Ammon's horn (tissue), 1 donor: ENCODE data around the gene LAIR2.

Source experiments
- DNase-seq: peaks from one replicate; pipeline ENCODE4 v3.0.0-alpha.2; 2016; ENCODE audit warnings: low spot score

The LAIR2 gene, protein sequence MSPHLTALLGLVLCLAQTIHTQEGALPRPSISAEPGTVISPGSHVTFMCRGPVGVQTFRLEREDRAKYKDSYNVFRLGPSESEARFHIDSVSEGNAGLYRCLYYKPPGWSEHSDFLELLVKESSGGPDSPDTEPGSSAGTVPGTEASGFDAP

GRCh38 chr19:54502518-54503048 lies at the start of gene LAIR2:
Gene LAIR2 (plus strand): TSS chr19:54502831. CDS start chr19:54502919, 88 bp downstream.
- DNase-seq, result no peak

GRCh38 chr19:54453921-54454780 lies 48.5 kb upstream of the LAIR2 start:
- peak; percentile 74 for DNase-seq

DNA sequence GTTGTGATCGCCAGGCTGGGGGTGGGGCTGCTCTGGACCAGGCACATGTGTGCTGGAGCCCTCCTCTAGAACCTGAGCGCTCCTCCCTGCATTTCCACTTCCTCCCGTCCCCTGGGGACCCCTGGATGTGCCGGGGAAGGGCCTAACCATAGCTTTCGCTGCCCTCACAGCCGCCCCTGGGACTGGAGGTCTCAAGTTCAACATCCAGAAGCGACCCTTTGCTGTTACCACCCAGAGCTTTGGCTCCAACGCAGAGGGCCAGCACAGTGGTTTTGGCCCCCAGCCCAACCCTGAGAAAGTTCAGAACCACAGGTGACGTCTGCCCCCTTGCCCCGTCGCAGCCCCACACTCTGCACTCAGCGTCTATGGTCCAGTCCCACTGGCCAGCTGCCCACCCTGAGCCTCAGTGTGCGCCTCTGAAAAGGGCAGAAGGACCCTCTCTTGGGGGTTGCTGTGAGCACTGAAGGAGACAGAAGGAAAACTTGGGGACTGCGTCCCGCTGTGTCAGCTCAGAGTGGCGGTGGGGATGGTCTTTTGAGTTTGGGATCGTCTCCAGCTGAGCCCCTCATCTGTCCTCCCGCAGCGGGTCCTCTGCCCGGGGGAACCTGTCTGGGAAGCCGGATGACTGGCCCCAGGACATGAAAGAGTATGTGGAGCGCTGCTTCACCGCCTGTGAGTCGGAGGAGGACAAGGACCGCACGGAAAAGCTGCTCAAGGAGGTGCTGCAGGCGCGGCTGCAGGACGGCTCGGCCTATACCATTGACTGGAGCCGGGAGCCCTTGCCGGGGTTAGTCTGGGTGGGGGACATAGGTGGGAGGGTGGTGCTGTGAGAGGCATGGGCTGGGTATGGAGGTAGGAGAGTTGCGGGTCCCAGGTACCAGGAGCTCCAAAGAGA lies 47.6 kb upstream of the LAIR2 start:
- DNase-seq, result no peak

DNA sequence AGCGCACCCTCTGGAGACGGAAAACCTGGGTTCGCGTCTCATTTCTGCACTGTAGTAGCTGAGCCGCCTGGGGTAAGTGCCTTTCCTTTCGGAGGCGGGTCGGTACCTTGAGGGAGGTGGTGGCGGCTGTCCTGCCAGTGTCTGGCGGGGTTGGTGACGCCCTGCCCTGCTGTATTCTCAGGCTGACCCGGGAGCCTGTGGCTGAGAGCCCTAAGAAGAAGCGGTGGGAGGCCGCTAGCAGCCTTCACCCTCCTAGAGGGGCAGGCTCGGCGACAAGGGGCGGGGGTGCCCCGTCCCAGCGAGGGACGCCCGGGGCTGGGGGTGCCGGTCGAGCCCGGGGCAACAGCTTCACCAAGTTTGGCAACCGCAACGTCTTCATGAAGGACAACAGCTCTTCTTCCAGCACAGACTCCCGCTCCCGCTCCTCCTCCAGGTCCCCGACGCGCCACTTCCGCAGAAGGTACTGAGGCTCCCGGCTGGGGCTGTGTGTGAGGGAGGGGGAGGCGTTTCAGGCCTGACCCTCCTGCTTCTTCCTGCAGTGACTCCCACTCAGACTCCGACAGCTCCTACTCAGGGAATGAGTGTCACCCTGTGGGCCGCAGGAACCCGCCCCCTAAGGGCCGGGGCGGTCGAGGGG lies 46.7 kb upstream of the LAIR2 start:
- no peak for DNase-seq

GRCh38 chr19:54456423-54457373 lies 45.9 kb upstream of the LAIR2 start:
- no peak for DNase-seq

DNA sequence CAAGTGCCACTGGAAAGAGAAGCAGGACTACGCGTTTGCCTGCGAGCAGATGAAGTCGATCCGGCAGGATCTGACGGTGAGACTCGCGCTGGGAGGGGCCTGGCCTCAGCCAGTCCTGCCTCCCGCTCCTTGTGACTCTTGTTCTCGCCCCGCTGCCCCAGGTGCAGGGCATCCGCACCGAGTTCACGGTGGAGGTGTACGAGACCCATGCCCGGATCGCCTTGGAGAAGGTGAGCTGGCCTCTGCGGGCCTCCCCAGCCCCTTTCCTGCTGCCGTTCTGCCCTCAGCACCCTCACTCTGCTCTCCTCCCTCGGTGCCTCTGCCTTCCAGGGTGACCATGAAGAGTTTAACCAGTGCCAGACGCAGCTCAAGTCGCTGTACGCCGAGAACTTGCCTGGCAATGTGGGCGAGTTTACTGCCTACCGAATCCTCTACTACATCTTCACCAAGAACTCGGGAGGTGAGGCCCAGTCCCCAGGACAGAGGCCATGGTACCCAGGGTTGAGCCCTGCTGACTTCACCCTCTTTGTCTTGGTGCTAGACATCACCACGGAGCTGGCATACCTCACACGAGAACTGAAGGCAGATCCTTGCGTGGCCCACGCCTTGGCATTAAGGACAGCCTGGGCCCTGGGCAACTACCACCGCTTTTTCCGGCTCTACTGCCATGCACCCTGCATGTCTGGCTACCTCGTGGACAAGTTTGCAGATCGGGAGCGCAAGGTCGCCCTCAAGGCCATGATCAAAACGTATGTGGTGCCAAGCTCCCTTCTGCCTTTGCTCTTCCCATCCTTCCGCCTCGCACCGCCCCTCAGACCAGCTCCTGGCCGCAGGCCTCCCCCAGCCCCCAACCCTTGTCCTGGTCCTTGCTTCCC lies 44.6 kb upstream of the LAIR2 start:
- no peak for DNase-seq

GRCh38 chr19:54458648-54459281 lies 43.9 kb upstream of the LAIR2 start:
- DNase-seq, result no peak

- no peak for DNase-seq
These were observed 43.1 kb upstream of the LAIR2 start for GRCh38 chr19:54459282-54460229.

GRCh38 chr19:54460230-54461005 lies 42.2 kb upstream of the LAIR2 start:
- no peak for DNase-seq

GRCh38 chr19:54461210-54461609 lies 41.4 kb upstream of the LAIR2 start:
- no peak for DNase-seq

DNA sequence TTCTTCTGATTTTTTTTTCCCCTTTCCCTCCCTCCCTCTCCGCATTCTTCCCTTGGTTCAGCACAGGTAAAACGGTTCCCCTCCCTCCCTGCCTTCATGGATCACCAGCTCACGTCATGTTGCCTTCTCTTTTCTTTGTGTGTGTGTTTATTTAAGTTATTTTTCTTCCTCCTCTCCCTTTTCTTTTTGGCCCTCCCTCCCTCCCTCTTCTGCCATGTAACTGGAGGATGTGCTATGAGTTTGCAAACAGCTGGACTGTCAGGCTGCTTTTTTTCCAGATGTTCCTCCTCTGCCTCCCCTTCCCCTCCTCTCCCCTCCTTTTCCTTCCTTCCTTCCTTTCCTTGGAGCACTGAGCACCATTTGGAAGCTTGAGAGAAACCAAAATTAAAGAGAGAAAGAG lies 41.0 kb upstream of the LAIR2 start:
- no peak for DNase-seq

DNA sequence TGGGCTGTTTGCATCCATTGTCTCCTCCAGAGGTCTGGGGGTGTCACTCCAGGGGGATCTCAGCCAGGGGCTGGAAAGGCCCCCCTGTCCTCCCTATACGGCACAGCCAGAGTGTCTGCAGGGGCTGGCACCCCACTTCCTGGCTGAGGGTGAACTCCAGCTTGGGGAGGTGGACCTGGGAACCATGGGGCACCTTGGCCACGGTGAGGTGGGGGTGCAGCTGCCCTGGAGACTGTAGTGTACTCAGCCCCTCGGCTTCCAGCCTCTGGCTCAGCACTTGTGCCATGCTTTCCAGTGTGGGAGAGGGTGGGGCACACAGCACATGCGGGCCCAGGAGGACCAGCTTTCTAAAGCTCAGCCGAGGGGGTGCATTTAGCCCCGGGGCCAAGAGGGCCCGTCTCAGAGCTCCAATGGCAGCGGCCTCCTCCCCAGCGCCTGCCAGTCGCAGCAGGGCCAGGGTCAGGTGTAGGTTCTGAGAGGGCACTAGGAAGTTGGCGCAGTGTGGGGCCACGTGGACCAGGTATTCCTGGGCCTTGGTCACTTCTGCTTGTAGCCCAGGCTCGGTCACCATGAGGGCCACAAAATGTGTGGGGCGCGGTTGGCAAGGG lies 40.5 kb upstream of the LAIR2 start:
- no peak for DNase-seq

DNA sequence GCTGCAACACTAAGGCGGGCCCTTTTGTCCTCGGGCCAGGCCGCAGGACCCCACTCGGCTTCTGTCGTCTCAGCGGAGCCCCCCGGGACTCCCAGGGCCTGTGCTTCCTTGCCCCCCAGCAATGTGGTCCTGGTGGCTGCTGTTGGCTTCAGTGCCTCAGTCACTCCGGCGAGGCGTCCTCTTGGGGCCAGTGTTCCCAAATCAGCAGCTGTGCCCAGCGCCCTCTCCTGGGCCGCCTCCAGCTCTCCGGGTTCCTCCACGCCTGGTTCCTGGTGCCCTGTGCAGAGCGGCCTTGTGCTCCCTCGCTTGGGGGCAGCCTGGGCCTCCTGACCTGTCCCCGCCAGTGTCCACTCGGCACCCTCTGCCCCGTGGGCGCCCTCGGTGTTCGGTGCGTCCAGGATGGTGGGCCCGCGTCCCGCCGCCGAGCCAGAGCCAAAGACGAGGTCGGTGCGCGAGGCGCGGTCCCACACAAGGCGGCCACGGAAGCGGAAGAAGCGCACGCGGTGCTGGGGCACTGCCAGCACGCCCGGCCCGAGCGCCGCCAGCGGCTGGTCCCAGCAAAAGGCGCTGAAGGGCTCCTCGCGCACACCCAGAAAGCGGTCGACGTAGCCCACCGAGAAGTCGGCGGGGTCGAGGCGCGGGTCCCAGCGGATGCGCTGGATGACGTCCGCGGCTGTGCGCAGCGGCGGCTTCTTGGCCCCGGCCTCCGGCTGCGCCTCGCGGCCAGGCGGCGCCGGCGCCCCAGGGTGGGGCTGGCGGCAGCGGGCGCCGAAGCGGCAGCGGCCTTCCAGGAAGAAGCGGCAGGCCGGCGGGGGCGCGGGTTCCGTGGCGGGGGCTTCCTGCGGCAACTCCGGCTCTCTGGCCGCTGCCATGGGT lies 39.7 kb upstream of the LAIR2 start:
- peak; percentile 63 for DNase-seq

DNA sequence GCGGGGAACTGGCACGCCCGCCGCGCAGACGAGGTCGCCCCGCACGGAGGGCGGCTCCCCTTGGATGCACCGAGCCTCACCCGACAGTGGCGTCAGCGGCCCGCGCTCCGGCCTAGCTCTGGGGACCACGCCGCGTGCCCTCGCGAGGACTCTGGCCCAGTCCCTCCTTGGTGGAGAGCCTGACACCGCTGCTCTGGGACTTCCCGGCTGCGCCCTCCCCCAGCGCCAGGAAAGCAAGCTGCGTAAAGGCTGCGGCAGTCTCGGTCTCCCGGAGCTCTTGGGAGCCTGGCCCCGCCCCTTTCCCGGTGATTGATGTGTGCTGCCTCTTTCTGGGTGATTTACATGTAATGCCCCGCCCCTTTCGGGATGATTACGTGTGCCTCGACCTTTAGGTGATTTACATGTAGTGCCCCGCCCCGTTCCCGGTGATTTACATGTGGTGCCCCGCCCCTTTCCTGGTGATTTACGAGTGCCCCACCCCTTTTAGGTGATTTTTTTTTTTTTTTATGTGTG lies 39.0 kb upstream of the LAIR2 start, which contains the start of gene LENG9:
TSS of gene LENG9 (minus strand) at position 248 of the 513 bp plus-strand sequence. CDS start 252 bp downstream, outside the sequence.
- DNase-seq, result peak; percentile 97

DNA sequence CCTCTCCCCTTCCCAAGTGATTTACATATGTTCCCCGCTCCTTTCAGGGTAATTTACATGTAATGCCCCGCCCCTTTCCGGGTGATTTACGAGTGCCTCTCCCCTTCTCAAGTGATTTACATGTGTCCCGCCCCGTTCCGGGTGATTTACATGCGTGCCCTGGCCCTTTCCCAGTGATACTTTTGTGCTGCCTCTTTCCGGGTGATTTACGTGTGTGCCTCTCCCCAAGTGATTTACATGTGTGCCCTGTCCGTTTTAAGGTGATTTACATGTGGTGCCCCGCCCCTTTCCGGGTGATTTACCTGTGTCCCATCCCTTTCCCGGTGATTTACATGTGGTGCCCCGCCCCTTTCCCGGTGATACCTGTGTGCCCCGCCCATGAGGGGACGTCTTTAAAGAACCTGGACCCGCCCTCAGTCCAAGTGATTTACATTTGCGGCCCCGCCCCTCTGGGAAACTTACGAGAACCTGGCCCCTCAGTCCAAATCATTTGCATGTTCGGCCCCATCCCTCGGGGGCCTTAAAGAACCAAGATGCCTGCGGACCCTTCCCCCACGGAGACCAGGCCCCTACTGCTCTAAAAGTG lies 38.5 kb upstream of the LAIR2 start:
- DNase-seq, result peak; percentile 73
